ENCODE data around the gene OTULINL. TPM values are rescaled to one million over a fixed set of nuclear protein-coding genes. Genes with fewer than 3 reads are reported as not detected.

The OTULINL gene
- total RNA-seq, 1 donor from 2014 or later: 3.4 TPM

- Mint-ChIP-seq H3K27ac (ENCODE audit: unreplicated experiment) (no peak overlapping the region), H3K4me1 (no peaks in the 10 kb centered on the region), H3K36me3 (ENCODE audit: low read depth) (no peaks in the 10 kb centered on the region), H3K27me3 (ENCODE audit: low read depth) (peaks cover 40% of the 10 kb centered on the region), H3K4me3 (no peak overlapping the region), H3K9me3 (no peaks in the 10 kb centered on the region)
- TF ChIP-seq, protein P1, sequence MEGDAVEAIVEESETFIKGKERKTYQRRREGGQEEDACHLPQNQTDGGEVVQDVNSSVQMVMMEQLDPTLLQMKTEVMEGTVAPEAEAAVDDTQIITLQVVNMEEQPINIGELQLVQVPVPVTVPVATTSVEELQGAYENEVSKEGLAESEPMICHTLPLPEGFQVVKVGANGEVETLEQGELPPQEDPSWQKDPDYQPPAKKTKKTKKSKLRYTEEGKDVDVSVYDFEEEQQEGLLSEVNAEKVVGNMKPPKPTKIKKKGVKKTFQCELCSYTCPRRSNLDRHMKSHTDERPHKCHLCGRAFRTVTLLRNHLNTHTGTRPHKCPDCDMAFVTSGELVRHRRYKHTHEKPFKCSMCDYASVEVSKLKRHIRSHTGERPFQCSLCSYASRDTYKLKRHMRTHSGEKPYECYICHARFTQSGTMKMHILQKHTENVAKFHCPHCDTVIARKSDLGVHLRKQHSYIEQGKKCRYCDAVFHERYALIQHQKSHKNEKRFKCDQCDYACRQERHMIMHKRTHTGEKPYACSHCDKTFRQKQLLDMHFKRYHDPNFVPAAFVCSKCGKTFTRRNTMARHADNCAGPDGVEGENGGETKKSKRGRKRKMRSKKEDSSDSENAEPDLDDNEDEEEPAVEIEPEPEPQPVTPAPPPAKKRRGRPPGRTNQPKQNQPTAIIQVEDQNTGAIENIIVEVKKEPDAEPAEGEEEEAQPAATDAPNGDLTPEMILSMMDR (conservative IDR thresholded peaks at IDR 0.05): no peak
- no peak for DNase-seq (ENCODE audit: low read depth, low spot score)
Observed at GRCh38 chr5:14588145-14588544, 6.6 kb downstream of the OTULINL start.

DNA sequence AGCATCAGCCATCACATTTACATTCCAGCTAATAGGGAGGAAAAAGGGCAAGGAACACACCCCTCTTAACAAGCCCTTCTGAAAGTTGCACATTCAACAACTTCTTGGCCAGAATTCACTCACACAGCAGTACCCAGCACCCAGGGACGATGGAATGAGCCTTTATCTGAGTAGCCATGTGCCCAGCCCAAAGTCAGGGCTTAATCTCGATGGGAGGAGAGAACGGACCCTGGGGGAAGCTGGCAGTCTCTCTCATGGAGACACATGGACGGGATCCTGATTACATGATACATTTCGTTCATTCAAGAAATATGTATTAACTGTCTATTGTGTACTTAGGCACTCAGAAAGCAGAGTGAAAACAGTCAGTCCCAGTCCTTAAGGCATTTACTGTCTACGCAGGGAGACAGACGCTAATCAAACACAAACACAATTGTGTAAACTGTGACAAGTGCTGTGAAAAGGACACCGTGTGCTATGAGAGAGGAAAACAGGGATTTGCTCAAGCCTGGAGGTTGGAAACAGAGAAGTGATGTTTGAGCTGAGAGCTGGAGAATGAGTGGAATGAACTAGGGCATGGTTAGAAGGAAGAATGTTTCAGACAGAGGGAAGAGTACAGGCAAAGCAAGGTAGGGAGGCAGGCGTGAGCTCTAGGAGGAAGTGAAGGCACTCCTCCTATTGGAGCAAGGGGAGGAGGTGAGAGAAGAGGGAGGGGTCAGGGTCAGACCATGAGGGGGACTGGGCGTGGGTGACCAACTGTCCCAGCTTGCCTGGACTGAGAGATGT, 7.4 kb downstream of the OTULINL start:
- no peak overlapping the region for H3K4me3 Mint-ChIP-seq
- H3K27me3 Mint-ChIP-seq (ENCODE audit: low read depth): peaks cover 32% of the 10 kb centered on the region
- no peaks in the 10 kb centered on the region for H3K36me3 Mint-ChIP-seq (ENCODE audit: low read depth)
- H3K27ac Mint-ChIP-seq (ENCODE audit: unreplicated experiment): no peak overlapping the region
- H3K4me1 Mint-ChIP-seq: no peaks in the 10 kb centered on the region
- TF ChIP-seq, protein P1 (conservative IDR thresholded peaks at IDR 0.05): no peak
- no peaks in the 10 kb centered on the region for H3K9me3 Mint-ChIP-seq
- DNase-seq (ENCODE audit: low read depth, low spot score): no peak

DNA sequence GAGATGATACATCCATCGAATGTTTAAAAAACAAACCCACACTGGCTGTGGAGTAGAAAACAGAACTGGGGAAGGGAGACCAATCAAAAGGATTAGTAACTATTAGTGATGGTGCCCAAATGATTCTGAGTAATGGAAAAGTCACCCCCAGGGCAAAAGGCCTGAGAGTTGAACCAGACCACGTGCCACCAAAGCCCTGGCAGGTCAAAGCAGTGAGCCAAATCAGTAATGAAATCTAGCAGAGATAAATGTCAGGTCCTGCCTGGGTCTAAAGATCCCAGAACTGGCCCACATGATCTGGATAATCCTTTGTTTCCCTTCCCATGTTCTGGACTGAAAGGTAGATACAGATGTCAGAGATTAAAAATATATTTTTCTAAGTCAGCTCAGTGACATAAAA, 9.4 kb downstream of the OTULINL start:
- TF ChIP-seq, protein P1 (conservative IDR thresholded peaks at IDR 0.05): no peak
- Mint-ChIP-seq H3K4me3 (no peak overlapping the region), H3K9me3 (no peaks in the 10 kb centered on the region), H3K4me1 (no peaks in the 10 kb centered on the region), H3K36me3 (ENCODE audit: low read depth) (no peaks in the 10 kb centered on the region), H3K27me3 (ENCODE audit: low read depth) (peaks cover 13% of the 10 kb centered on the region), H3K27ac (ENCODE audit: unreplicated experiment) (no peak overlapping the region)
- DNase-seq (ENCODE audit: low read depth, low spot score): no peak

- H3K9me3 Mint-ChIP-seq: peaks cover 1% of the 10 kb centered on the region
- H3K36me3 Mint-ChIP-seq (ENCODE audit: low read depth): no peaks in the 10 kb centered on the region
- H3K27ac Mint-ChIP-seq (ENCODE audit: unreplicated experiment): no peak overlapping the region
- H3K4me3 Mint-ChIP-seq: no peak overlapping the region
- TF ChIP-seq, protein P1 (conservative IDR thresholded peaks at IDR 0.05): no peak
- H3K4me1 Mint-ChIP-seq: no peaks in the 10 kb centered on the region
- peaks cover 9% of the 10 kb centered on the region for H3K27me3 Mint-ChIP-seq (ENCODE audit: low read depth)
- DNase-seq (ENCODE audit: low read depth, low spot score): no peak
Observed at GRCh38 chr5:14591548-14591947, 10.0 kb downstream of the OTULINL start.

GRCh38 chr5:14593326-14594021, 11.9 kb downstream of the OTULINL start:
- H3K4me3 Mint-ChIP-seq: no peak overlapping the region
- no peaks in the 10 kb centered on the region for H3K27me3 Mint-ChIP-seq (ENCODE audit: low read depth)
- H3K9me3 Mint-ChIP-seq: peaks cover 4% of the 10 kb centered on the region
- no peaks in the 10 kb centered on the region for H3K4me1 Mint-ChIP-seq
- TF ChIP-seq, protein P1 (conservative IDR thresholded peaks at IDR 0.05): no peak
- DNase-seq (ENCODE audit: low read depth, low spot score): no peak
- no peaks in the 10 kb centered on the region for H3K36me3 Mint-ChIP-seq (ENCODE audit: low read depth)
- no peak overlapping the region for H3K27ac Mint-ChIP-seq (ENCODE audit: unreplicated experiment)
